ENCODE measurements around the gene AHR. TPM values are rescaled to one million over a fixed set of nuclear protein-coding genes. Genes with fewer than 3 reads are reported as not detected.

Gene AHR
- total RNA-seq, 2 experiments from 2014 or later = 95.2 to 95.7 TPM

GRCh38 chr7:17371671-17372524, 73.4 kb downstream of the AHR start:
- Histone ChIP-seq H3K4me1 (ENCODE audit: insufficient read depth, low read length) (no peaks in the 10 kb centered on the region), H3K9me3 (ENCODE audit: control insufficient read depth in 1 of 2, insufficient read depth in 1 of 2, low read length in 2 of 2) (no peaks in the 10 kb centered on the region), H3K36me3 (ENCODE audit: insufficient read depth, low read length) (no peaks in the 10 kb centered on the region), H3K27ac (ENCODE audit: low read depth in 1 of 2, low read length in 2 of 2) (no peak overlapping the region), H3K27me3 (ENCODE audit: control insufficient read depth in 1 of 2, insufficient read depth in 2 of 2, low read length in 2 of 2) (no peaks in the 10 kb centered on the region), H3K4me3 (ENCODE audit: low read length) (no peak overlapping the region)
- POLR2A ChIA-PET = no interaction called here
- intact Hi-C loops (cut with DNase I, micrococcal nuclease) = no loop called here
- no peak for DNase-seq
- no peak for ATAC-seq (ENCODE audit: poor library complexity)
- no peaks in the 10 kb centered on the region for H3K27me3 Mint-ChIP-seq
- H3K27ac Mint-ChIP-seq = no peak overlapping the region
- H3K4me1 Mint-ChIP-seq (ENCODE audit: low read depth) = no peaks in the 10 kb centered on the region
- CTCF ChIA-PET = no interaction called here
- TF ChIP-seq CTCF (IDR thresholded peaks at IDR 0.05) = no peak
- H3K9me3 Mint-ChIP-seq = no peaks in the 10 kb centered on the region
- H3K4me3 Mint-ChIP-seq = no peak overlapping the region
- H3K36me3 Mint-ChIP-seq (ENCODE audit: low read depth) = no peaks in the 10 kb centered on the region

GRCh38 chr7:17374157-17374556, 75.7 kb downstream of the AHR start:
- Mint-ChIP-seq H3K36me3 (ENCODE audit: low read depth) (no peaks in the 10 kb centered on the region), H3K27me3 (no peaks in the 10 kb centered on the region), H3K4me3 (no peak overlapping the region), H3K9me3 (no peaks in the 10 kb centered on the region), H3K27ac (no peak overlapping the region), H3K4me1 (ENCODE audit: low read depth) (no peaks in the 10 kb centered on the region)
- ATAC-seq (ENCODE audit: poor library complexity) (no peak), DNase-seq (no peak)
- Histone ChIP-seq H3K27ac (ENCODE audit: low read depth in 1 of 2, low read length in 2 of 2) (no peak overlapping the region), H3K4me3 (ENCODE audit: low read length) (no peak overlapping the region), H3K4me1 (ENCODE audit: insufficient read depth, low read length) (no peaks in the 10 kb centered on the region), H3K36me3 (ENCODE audit: insufficient read depth, low read length) (no peaks in the 10 kb centered on the region), H3K27me3 (ENCODE audit: control insufficient read depth in 1 of 2, insufficient read depth in 2 of 2, low read length in 2 of 2) (no peaks in the 10 kb centered on the region), H3K9me3 (ENCODE audit: control insufficient read depth in 1 of 2, insufficient read depth in 1 of 2, low read length in 2 of 2) (no peaks in the 10 kb centered on the region)
- POLR2A ChIA-PET = no interaction called here
- intact Hi-C loops (cut with DNase I, micrococcal nuclease) = no loop called here
- CTCF ChIA-PET = no interaction called here
- TF ChIP-seq CTCF (IDR thresholded peaks at IDR 0.05) = no peak

- no peaks in the 10 kb centered on the region for H3K4me1 ChIP-seq (ENCODE audit: insufficient read depth, low read length)
- DNase-seq (no peak), ATAC-seq (ENCODE audit: poor library complexity) (no peak)
- H3K9me3 ChIP-seq (ENCODE audit: control insufficient read depth in 1 of 2, insufficient read depth in 1 of 2, low read length in 2 of 2) = no peaks in the 10 kb centered on the region
- ChIA-PET CTCF (interaction anchor here (0.5 kb wide), 1 partner anchor 12 kb away, joined by 3 read pairs; no protein-coding TSS in a partner anchor), POLR2A (interaction anchor here (0.6 kb wide), 1 partner anchor 9 kb away, joined by 3 read pairs; no protein-coding TSS in a partner anchor)
- Mint-ChIP-seq H3K27me3 (no peaks in the 10 kb centered on the region), H3K27ac (no peak overlapping the region), H3K9me3 (no peaks in the 10 kb centered on the region), H3K4me1 (ENCODE audit: low read depth) (no peaks in the 10 kb centered on the region), H3K4me3 (no peak overlapping the region), H3K36me3 (ENCODE audit: low read depth) (no peaks in the 10 kb centered on the region)
- no peak overlapping the region for H3K4me3 ChIP-seq (ENCODE audit: low read length)
- TF ChIP-seq CTCF (IDR thresholded peaks at IDR 0.05) = no peak
- no peaks in the 10 kb centered on the region for H3K36me3 ChIP-seq (ENCODE audit: insufficient read depth, low read length)
- H3K27ac ChIP-seq (ENCODE audit: low read depth in 1 of 2, low read length in 2 of 2) = no peak overlapping the region
- no peaks in the 10 kb centered on the region for H3K27me3 ChIP-seq (ENCODE audit: control insufficient read depth in 1 of 2, insufficient read depth in 2 of 2, low read length in 2 of 2)
- intact Hi-C loops (cut with DNase I, micrococcal nuclease) = no loop called here
Measured at GRCh38 chr7:17374654-17375053, 76.2 kb downstream of the AHR start.

Data from CD4-positive, alpha-beta T cell (primary cell).